SK-N-SH treated with all-trans-retinoic acid at 6 μM for 48 hours (cell line): Measurements from ENCODE around the gene RNASE1.

Source experiments
- ATAC-seq: fragments of 200-7000 bp; cut with Tn5 transposase; 3 replicates; pipeline ENCODE4 v1.9.1; 2020; ENCODE audit warnings: mild to moderate bottlenecking, moderate library complexity
- ARNTL ChIP-seq: fragments of 450-650 bp; formaldehyde crosslinking; IDR thresholded peaks from 2 replicates; pipeline ENCODE4 v1.5.0; 2020; ENCODE audit warnings: low read depth, mild to moderate bottlenecking, moderate library complexity, borderline replicate concordance
- BACH2 ChIP-seq: fragments of 250-450 bp; sonication (Bioruptor Pico); IDR thresholded peaks from 2 replicates; pipeline ENCODE4 v1.9.0; 2021; ENCODE audit warnings: mild to moderate bottlenecking, borderline replicate concordance
- CSDC2 ChIP-seq: fragments of 250-450 bp; sonication (Bioruptor Pico); IDR thresholded peaks from 2 replicates; pipeline ENCODE4 v1.5.0; 2020; ENCODE audit warnings: mild to moderate bottlenecking, moderate library complexity
- ESRRG ChIP-seq: fragments of 250-450 bp; sonication (Bioruptor Pico); IDR thresholded peaks from 2 replicates; pipeline ENCODE4 v1.6.1; 2021; ENCODE audit warnings: mild to moderate bottlenecking
- GLIS3 ChIP-seq: fragments of 250-450 bp; sonication (Bioruptor Pico); IDR thresholded peaks from 2 replicates; pipeline ENCODE4 v1.5.0; 2020; ENCODE audit warnings: mild to moderate bottlenecking, moderate library complexity
- ISL1 ChIP-seq: fragments of 250-450 bp; sonication (Bioruptor Pico); IDR thresholded peaks from 2 replicates; pipeline ENCODE4 v2.1.2; 2022; ENCODE audit warnings: mild to moderate bottlenecking, moderate library complexity
- OSR1 ChIP-seq: fragments of 250-450 bp; sonication (Bioruptor Pico); IDR thresholded peaks from 2 replicates; pipeline ENCODE4 v1.8.0; 2022; ENCODE audit warnings: moderate library complexity, mild to moderate bottlenecking, inconsistent platforms
- PATZ1 ChIP-seq: fragments of 250-450 bp; sonication (Bioruptor Pico); IDR thresholded peaks from 2 replicates; pipeline ENCODE4 v1.8.0; 2020; ENCODE audit warnings: mild to moderate bottlenecking, moderate library complexity, borderline replicate concordance
- RARB ChIP-seq: fragments of 250-450 bp; sonication (Bioruptor Pico); IDR thresholded peaks from 2 replicates; pipeline ENCODE4 v1.8.0; 2021; ENCODE audit warnings: mild to moderate bottlenecking, moderate library complexity
- SNAI2 ChIP-seq: fragments of 250-450 bp; sonication (Bioruptor Pico); IDR thresholded peaks from 2 replicates; pipeline ENCODE4 v1.5.0; 2020; ENCODE audit warnings: mild to moderate bottlenecking, moderate library complexity
- TCF4 ChIP-seq: fragments of 250-450 bp; sonication (Bioruptor Pico); IDR thresholded peaks from 2 replicates; pipeline ENCODE4 v1.8.0; 2021; ENCODE audit warnings: mild to moderate bottlenecking, moderate library complexity, borderline replicate concordance
- TOX ChIP-seq: fragments of 250-450 bp; sonication (Bioruptor Pico); IDR thresholded peaks from 2 replicates; pipeline ENCODE4 v1.8.0; 2021; ENCODE audit warnings: mild to moderate bottlenecking, moderate library complexity, borderline replicate concordance
- ZC3H10 ChIP-seq: fragments of 250-450 bp; sonication (Bioruptor Pico); IDR thresholded peaks from 2 replicates; pipeline ENCODE4 v1.5.1; 2021; ENCODE audit warnings: mild to moderate bottlenecking, moderate library complexity
- ZFP3 ChIP-seq: fragments of 250-450 bp; sonication (Bioruptor Pico); IDR thresholded peaks from 2 replicates; pipeline ENCODE4 v1.5.0; 2020; ENCODE audit warnings: mild to moderate bottlenecking, moderate library complexity
- ZFP30 ChIP-seq: fragments of 450-650 bp; formaldehyde crosslinking; IDR thresholded peaks from 2 replicates; pipeline ENCODE4 v1.5.0; 2022; ENCODE audit warnings: mild to moderate bottlenecking, moderate library complexity
- ZNF565 ChIP-seq: fragments of 450-650 bp; formaldehyde crosslinking; conservative IDR thresholded peaks from 2 replicates; pipeline ENCODE4 v1.5.0; 2020; ENCODE audit warnings: low read depth, mild to moderate bottlenecking, moderate library complexity
- ZNF70 ChIP-seq: fragments of 450-650 bp; formaldehyde crosslinking; IDR thresholded peaks from 2 replicates; pipeline ENCODE4 v1.5.0; 2020; ENCODE audit warnings: mild to moderate bottlenecking, moderate library complexity
- ZNF8 ChIP-seq: fragments of 450-650 bp; formaldehyde crosslinking; IDR thresholded peaks from 2 replicates; pipeline ENCODE4 v1.5.0; 2020; ENCODE audit warnings: mild to moderate bottlenecking, moderate library complexity
- TF ChIP-seq, protein P1 (sequence below): fragments of 250-450 bp; sonication (Bioruptor Pico); IDR thresholded peaks from 2 replicates; pipeline ENCODE4 v1.5.1; 2020; ENCODE audit warnings: low read depth, mild to moderate bottlenecking, moderate library complexity
- TF ChIP-seq, protein P2 (sequence below): fragments of 250-450 bp; sonication (Bioruptor Pico); IDR thresholded peaks from 2 replicates; pipeline ENCODE4 v1.5.1; 2021; ENCODE audit warnings: mild to moderate bottlenecking, moderate library complexity
- TF ChIP-seq, protein P3 (sequence below): fragments of 250-450 bp; sonication (Bioruptor Pico); IDR thresholded peaks from 2 replicates; pipeline ENCODE4 v1.8.0; 2021; ENCODE audit warnings: low read depth, mild to moderate bottlenecking, moderate library complexity, borderline replicate concordance

RNASE1 gene

DNA sequence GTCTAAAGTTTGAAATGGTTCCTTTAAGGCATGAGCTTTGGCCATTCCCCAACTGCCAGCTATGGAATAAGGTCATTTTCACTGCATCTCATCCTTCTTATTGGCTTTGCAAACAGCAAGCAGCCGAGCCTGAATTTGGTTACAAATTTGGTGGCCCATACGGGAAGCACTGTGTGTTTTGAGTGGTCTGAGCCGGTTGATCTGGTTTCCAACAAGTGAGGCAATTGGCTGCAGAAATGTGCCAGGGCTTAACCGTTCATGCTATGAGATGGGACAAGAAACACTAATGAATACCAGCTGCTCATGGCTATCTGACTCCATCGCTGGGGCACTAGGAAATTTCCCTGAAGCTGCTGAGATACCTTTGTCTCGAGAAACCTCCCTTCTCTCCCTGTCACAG, 47.6 kb downstream of the RNASE1 start (continued):
- TF ChIP-seq, protein P1, sequence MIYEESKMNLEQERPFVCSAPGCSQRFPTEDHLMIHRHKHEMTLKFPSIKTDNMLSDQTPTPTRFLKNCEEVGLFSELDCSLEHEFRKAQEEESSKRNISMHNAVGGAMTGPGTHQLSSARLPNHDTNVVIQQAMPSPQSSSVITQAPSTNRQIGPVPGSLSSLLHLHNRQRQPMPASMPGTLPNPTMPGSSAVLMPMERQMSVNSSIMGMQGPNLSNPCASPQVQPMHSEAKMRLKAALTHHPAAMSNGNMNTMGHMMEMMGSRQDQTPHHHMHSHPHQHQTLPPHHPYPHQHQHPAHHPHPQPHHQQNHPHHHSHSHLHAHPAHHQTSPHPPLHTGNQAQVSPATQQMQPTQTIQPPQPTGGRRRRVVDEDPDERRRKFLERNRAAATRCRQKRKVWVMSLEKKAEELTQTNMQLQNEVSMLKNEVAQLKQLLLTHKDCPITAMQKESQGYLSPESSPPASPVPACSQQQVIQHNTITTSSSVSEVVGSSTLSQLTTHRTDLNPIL, result no peak
- TF ChIP-seq RARB (CRISPR knock-in tag) (no peak), TCF4 (CRISPR knock-in tag) (no peak), TOX (CRISPR knock-in tag) (no peak), ZC3H10 (CRISPR knock-in tag) (no peak), ZFP30 (CRISPR knock-in tag) (no peak), ZNF565 (CRISPR knock-in tag) (no peak)
- TF ChIP-seq, all 23 proteins: peak for 0

- TF ChIP-seq, protein P2, sequence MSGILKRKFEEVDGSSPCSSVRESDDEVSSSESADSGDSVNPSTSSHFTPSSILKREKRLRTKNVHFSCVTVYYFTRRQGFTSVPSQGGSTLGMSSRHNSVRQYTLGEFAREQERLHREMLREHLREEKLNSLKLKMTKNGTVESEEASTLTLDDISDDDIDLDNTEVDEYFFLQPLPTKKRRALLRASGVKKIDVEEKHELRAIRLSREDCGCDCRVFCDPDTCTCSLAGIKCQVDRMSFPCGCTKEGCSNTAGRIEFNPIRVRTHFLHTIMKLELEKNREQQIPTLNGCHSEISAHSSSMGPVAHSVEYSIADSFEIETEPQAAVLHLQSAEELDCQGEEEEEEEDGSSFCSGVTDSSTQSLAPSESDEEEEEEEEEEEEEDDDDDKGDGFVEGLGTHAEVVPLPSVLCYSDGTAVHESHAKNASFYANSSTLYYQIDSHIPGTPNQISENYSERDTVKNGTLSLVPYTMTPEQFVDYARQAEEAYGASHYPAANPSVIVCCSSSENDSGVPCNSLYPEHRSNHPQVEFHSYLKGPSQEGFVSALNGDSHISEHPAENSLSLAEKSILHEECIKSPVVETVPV (CRISPR knock-in tag), result no peak
- TF ChIP-seq TCF4 (CRISPR knock-in tag) (no peak), PATZ1 (no peak), ZNF70 (CRISPR knock-in tag) (no peak), ZFP30 (CRISPR knock-in tag) (no peak), ZC3H10 (CRISPR knock-in tag) (no peak), CSDC2 (CRISPR knock-in tag) (no peak), ESRRG (CRISPR knock-in tag) (no peak), RARB (CRISPR knock-in tag) (no peak), TOX (CRISPR knock-in tag) (no peak), ZNF8 (no peak), BACH2 (no peak), SNAI2 (CRISPR knock-in tag) (no peak), ISL1 (no peak), ARNTL (CRISPR knock-in tag) (no peak)
- TF ChIP-seq, protein P3, sequence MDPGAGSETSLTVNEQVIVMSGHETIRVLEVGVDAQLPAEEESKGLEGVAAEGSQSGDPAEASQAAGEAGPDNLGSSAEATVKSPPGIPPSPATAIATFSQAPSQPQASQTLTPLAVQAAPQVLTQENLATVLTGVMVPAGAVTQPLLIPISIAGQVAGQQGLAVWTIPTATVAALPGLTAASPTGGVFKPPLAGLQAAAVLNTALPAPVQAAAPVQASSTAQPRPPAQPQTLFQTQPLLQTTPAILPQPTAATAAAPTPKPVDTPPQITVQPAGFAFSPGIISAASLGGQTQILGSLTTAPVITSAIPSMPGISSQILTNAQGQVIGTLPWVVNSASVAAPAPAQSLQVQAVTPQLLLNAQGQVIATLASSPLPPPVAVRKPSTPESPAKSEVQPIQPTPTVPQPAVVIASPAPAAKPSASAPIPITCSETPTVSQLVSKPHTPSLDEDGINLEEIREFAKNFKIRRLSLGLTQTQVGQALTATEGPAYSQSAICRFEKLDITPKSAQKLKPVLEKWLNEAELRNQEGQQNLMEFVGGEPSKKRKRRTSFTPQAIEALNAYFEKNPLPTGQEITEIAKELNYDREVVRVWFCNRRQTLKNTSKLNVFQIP (CRISPR knock-in tag), result no peak
- TF ChIP-seq, all 23 proteins: peak for 0
- ATAC-seq, result no peak
Measured at GRCh38 chr14:20754308-20754707, 48.3 kb downstream of the RNASE1 start.

GRCh38 chr14:20751963-20752562, 50.6 kb downstream of the RNASE1 start:
- TF ChIP-seq ISL1 (no peak), SNAI2 (CRISPR knock-in tag) (no peak), TCF4 (CRISPR knock-in tag) (no peak), ESRRG (CRISPR knock-in tag) (no peak), TOX (CRISPR knock-in tag) (no peak), OSR1 (CRISPR knock-in tag) (no peak), GLIS3 (CRISPR knock-in tag) (no peak), ZFP3 (CRISPR knock-in tag) (no peak)
- ATAC-seq, result no peak
